NB4 (cell line): ENCODE data around the gene HOXB7.

ENCODE experiments used
- DNase-seq: peaks from one replicate; pipeline ENCODE4 v3.0.0; 2010; ENCODE audit warnings: low read depth
- H3K4me3 ChIP-seq: one replicate; pipeline ENCODE4 v1.5.1; 2011; ENCODE audit warnings: mild to moderate bottlenecking, low read depth, low read length, moderate library complexity
- CTCF ChIP-seq: IDR thresholded peaks from one replicate; pipeline ENCODE4 v1.5.1; 2012; ENCODE audit warnings: low read depth, low read length
- MAX ChIP-seq: IDR thresholded peaks from 2 replicates; pipeline ENCODE4 v1.6.1; 2011; ENCODE audit warnings: low read depth, low read length
- MYC ChIP-seq: IDR thresholded peaks from 2 replicates; pipeline ENCODE4 v1.6.1; 2011; ENCODE audit warnings: low read depth, low read length
- POLR2A ChIP-seq: IDR thresholded peaks from 2 replicates; pipeline ENCODE4 v1.6.1; 2011; ENCODE audit warnings: mild to moderate bottlenecking; ENCODE audit not compliant: insufficient read length; ENCODE audit errors: extremely low read depth

HOXB7 gene

GRCh38 chr17:48609759-48610281 lies 997 bp downstream of the HOXB7 start:
- TF ChIP-seq MYC: no peak
- no peak for TF ChIP-seq MAX
- TF ChIP-seq POLR2A: no peak
- TF ChIP-seq CTCF: no peak
- H3K4me3 ChIP-seq: no peak overlapping the region
- DNase-seq: no peak

- no peak overlapping the region for H3K4me3 ChIP-seq
- TF ChIP-seq MYC (no peak), CTCF (no peak), MAX (no peak)
- no peak for DNase-seq
Observed at GRCh38 chr17:48609033-48609432, 1.8 kb downstream of the HOXB7 start.

GRCh38 chr17:48608494-48608834 lies 2.4 kb downstream of the HOXB7 start:
- TF ChIP-seq POLR2A (no peak), CTCF (no peak), MYC (no peak), MAX (no peak)
- H3K4me3 ChIP-seq: no peak overlapping the region
- no peak for DNase-seq

- DNase-seq: no peak
- TF ChIP-seq MAX (no peak), MYC (no peak), POLR2A (no peak), CTCF (no peak)
Observed at GRCh38 chr17:48606892-48607614, 3.8 kb downstream of the HOXB7 start.

GRCh38 chr17:48605991-48606891 lies 4.6 kb downstream of the HOXB7 start:
- TF ChIP-seq MAX: no peak
- no peak for TF ChIP-seq CTCF
- TF ChIP-seq POLR2A: no peak
- no peak for TF ChIP-seq MYC
- no peak for DNase-seq
- H3K4me3 ChIP-seq: no peak overlapping the region

More at GRCh38 chr17:48606892-48607614, 3.8 kb downstream of the HOXB7 start:
- H3K4me3 ChIP-seq: no peak overlapping the region
